HepG2 (cell line): ENCODE measurements around the gene THRA. TPM values are rescaled to one million over a fixed set of nuclear protein-coding genes. Genes with fewer than 3 reads are reported as not detected.

ENCODE experiments used
- CBFB ChIP-seq: sonication (generic); formaldehyde crosslinking; IDR thresholded peaks from 2 replicates; pipeline ENCODE4 v1.4.0; 2020; ENCODE audit warnings: missing genetic modification reagents
- CHD2 ChIP-seq: IDR thresholded peaks from 2 replicates; pipeline ENCODE4 v1.6.1; 2011; ENCODE audit warnings: low read depth, low read length, improper control_type of control experiment
- GZF1 ChIP-seq: sonication (generic); formaldehyde crosslinking; IDR thresholded peaks from 2 replicates; pipeline ENCODE4 v1.5.1; 2020; ENCODE audit warnings: mild to moderate bottlenecking, missing genetic modification reagents
- HDAC2 ChIP-seq: sonication (generic); formaldehyde crosslinking; IDR thresholded peaks from 2 replicates; pipeline ENCODE4 v1.4.0; 2020; ENCODE audit warnings: missing genetic modification reagents
- JUND ChIP-seq: sonication (generic); formaldehyde crosslinking; IDR thresholded peaks from 2 replicates; pipeline ENCODE4 v1.8.0; 2022; ENCODE audit warnings: mild to moderate bottlenecking, missing genetic modification reagents
- PRMT3 ChIP-seq: sonication (generic); formaldehyde crosslinking; IDR thresholded peaks from 2 replicates; pipeline ENCODE4 v1.8.1; 2022; ENCODE audit warnings: low read depth, mild to moderate bottlenecking, moderate library complexity, missing genetic modification reagents, borderline replicate concordance
- RFXAP ChIP-seq: sonication (generic); formaldehyde crosslinking; IDR thresholded peaks from 2 replicates; pipeline ENCODE4 v1.4.0; 2020; ENCODE audit warnings: missing genetic modification reagents, borderline replicate concordance
- SALL2 ChIP-seq: sonication (generic); formaldehyde crosslinking; IDR thresholded peaks from 2 replicates; pipeline ENCODE4 v1.8.1; 2023; ENCODE audit warnings: mild to moderate bottlenecking, missing genetic modification reagents, inconsistent platforms
- SMC3 ChIP-seq: IDR thresholded peaks from 2 replicates; pipeline ENCODE4 v1.6.1; 2011; ENCODE audit warnings: low read length, improper control_type of control experiment
- TP53 ChIP-seq: sonication (generic); formaldehyde crosslinking; conservative IDR thresholded peaks from 2 replicates; pipeline ENCODE4 v1.4.0; 2020; ENCODE audit warnings: missing genetic modification reagents
- ZBTB21 ChIP-seq: sonication (generic); formaldehyde crosslinking; IDR thresholded peaks from 2 replicates; pipeline ENCODE4 v1.4.0; 2020; ENCODE audit warnings: missing genetic modification reagents
- ZFAT ChIP-seq: sonication (generic); formaldehyde crosslinking; conservative IDR thresholded peaks from 2 replicates; pipeline ENCODE4 v1.8.1; 2023; ENCODE audit warnings: missing genetic modification reagents, inconsistent platforms
- ZFP36 ChIP-seq: fragments of 150-350 bp; IDR thresholded peaks from 2 replicates; pipeline ENCODE4 v1.6.1; 2018; ENCODE audit warnings: borderline replicate concordance, low read length, low read depth; ENCODE audit not compliant: partially characterized antibody
- ZFP36L2 ChIP-seq: sonication (generic); formaldehyde crosslinking; IDR thresholded peaks from 2 replicates; pipeline ENCODE4 v1.4.0; 2020; ENCODE audit warnings: missing genetic modification reagents
- ZNF136 ChIP-seq: sonication (generic); formaldehyde crosslinking; IDR thresholded peaks from 2 replicates; pipeline ENCODE4 v1.8.1; 2022; ENCODE audit warnings: low read depth, mild to moderate bottlenecking, moderate library complexity, missing genetic modification reagents
- ZNF260 ChIP-seq: sonication (generic); formaldehyde crosslinking; IDR thresholded peaks from 2 replicates; pipeline ENCODE4 v1.4.0; 2020; ENCODE audit warnings: missing genetic modification reagents, low read depth, mild to moderate bottlenecking, borderline replicate concordance
- ZNF354B ChIP-seq: sonication (generic); formaldehyde crosslinking; IDR thresholded peaks from 2 replicates; pipeline ENCODE4 v1.8.0; 2022; ENCODE audit warnings: mild to moderate bottlenecking, missing genetic modification reagents
- ZNF552 ChIP-seq: sonication (generic); formaldehyde crosslinking; IDR thresholded peaks from 2 replicates; pipeline ENCODE4 v1.9.0; 2022; ENCODE audit warnings: missing genetic modification reagents, mild to moderate bottlenecking, borderline replicate concordance
- polyA plus RNA-seq, 8 experiments: library from polyadenylated mRNA; depleted of rRNA in 3 of 8; stranded (reverse) in 7 of 8; unstranded in 1 of 8; fragments of >200 nt; fragmentation: Illumina TruSeq in 4 of 8; extraction: Trizol in 4 of 8; gene quantifications; 2 replicates each; pipeline versions ENCODE4 v1.2.1 to v1.2.3, GENCODE V29; 2011 to 2016; ENCODE audit warnings: low read depth in 4 of 8, missing spikeins in 1 of 8, mixed read lengths in 1 of 8; ENCODE audit not compliant: insufficient read depth in 1 of 8
- total RNA-seq, 5 experiments: library from RNA; depleted of rRNA; stranded (reverse); fragments of >200 nt; fragmentation: Illumina TruSeq; extraction: Trizol; gene quantifications; 2 replicates each; pipeline ENCODE4 v1.2.3, GENCODE V29; 2016; ENCODE audit warnings: low read depth in 1 of 5
- TF ChIP-seq, protein P1 (sequence below): sonication (generic); formaldehyde crosslinking; IDR thresholded peaks from 2 replicates; pipeline ENCODE4 v1.9.0; 2021; ENCODE audit warnings: missing genetic modification reagents, mild to moderate bottlenecking, borderline replicate concordance
- TF ChIP-seq, protein P2 (sequence below): sonication (generic); formaldehyde crosslinking; IDR thresholded peaks from 2 replicates; pipeline ENCODE4 v1.4.0; 2020; ENCODE audit warnings: missing genetic modification reagents
- TF ChIP-seq, protein P3 (sequence below), 2 experiments: sonication (generic) in 1 of 2; formaldehyde crosslinking in 1 of 2; IDR thresholded peaks; 2 replicates each; pipeline versions ENCODE4 v1.5.1 to v1.6.1; 2011 to 2020; ENCODE audit warnings: borderline replicate concordance in 1 of 2, low read depth in 1 of 2, low read length in 1 of 2, mild to moderate bottlenecking in 1 of 2, missing genetic modification reagents in 1 of 2, moderate library complexity in 1 of 2
- TF ChIP-seq, protein P4 (sequence below): sonication (generic); formaldehyde crosslinking; IDR thresholded peaks from 2 replicates; pipeline ENCODE4 v1.4.0; 2020; ENCODE audit warnings: mild to moderate bottlenecking, missing genetic modification reagents
- TF ChIP-seq, protein P5 (sequence below): sonication (generic); formaldehyde crosslinking; IDR thresholded peaks from 2 replicates; pipeline ENCODE4 v1.5.1; 2020; ENCODE audit warnings: missing genetic modification reagents, mild to moderate bottlenecking, borderline replicate concordance

THRA gene
- total and polyA plus RNA-seq, 2 of the 13 experiments (the other 11 are each of a cell fraction or from before 2014, with no cell fraction given): 8.0 to 9.9 TPM

DNA sequence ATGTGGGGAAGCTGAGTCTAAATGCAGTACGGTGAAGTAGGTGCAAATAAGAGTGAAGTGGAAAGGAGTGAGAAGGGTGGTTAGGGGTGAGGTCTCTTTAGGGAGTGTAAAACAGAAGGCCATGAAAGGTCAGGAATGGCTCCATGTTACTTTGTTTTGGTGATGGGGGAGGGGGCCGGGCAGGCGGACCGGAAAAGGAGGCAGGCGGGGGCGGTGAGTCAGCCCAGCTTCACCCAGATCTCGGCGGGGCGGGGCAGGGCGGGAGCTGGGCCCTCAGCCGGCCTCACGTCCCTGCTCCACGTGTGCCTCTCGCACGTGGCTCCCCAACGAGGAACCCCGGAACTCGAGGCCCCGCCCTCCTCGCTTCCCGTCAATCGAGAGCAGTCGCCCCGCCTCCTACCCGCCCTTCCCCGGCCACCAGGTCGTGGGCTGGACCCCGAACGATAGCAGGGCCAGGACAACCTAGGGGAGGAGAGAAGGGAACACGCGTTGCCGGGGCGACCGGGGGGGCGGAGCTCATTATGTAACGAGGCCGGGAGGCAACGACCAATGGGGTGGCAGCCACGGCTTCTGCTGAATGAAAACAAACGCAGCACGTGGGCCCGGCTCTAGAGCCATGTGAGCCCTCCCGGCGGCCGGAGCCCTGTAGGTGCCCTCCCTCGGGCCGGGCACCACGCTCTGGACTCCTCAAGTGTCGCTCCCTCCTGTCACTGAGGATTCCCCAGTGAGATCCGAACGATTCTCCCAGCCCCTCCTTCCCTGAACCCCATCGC lies 36.3 kb downstream of the THRA start (continued):
- TF ChIP-seq ZNF354B (CRISPR knock-in tag): no peak
- TF ChIP-seq CBFB (CRISPR knock-in tag): peak; percentile 93
- TF ChIP-seq ZFP36L2 (CRISPR knock-in tag): 0 out of 2 replicates have a peak, but pooled peaks have one; percentile 86
- TF ChIP-seq GZF1: no peak
- TF ChIP-seq SALL2 (CRISPR knock-in tag): peak; percentile 89; the same call in 1 of the 2 replicates
- TF ChIP-seq, protein P1, sequence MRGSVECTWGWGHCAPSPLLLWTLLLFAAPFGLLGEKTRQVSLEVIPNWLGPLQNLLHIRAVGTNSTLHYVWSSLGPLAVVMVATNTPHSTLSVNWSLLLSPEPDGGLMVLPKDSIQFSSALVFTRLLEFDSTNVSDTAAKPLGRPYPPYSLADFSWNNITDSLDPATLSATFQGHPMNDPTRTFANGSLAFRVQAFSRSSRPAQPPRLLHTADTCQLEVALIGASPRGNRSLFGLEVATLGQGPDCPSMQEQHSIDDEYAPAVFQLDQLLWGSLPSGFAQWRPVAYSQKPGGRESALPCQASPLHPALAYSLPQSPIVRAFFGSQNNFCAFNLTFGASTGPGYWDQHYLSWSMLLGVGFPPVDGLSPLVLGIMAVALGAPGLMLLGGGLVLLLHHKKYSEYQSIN (CRISPR knock-in tag): no peak
- TF ChIP-seq PRMT3 (CRISPR knock-in tag): peak; percentile 96
- TF ChIP-seq TP53: peak; percentile 26; the same call in 1 of the 2 replicates
- peak; percentile 95 for TF ChIP-seq ZNF552 (CRISPR knock-in tag)
- TF ChIP-seq, protein P2, sequence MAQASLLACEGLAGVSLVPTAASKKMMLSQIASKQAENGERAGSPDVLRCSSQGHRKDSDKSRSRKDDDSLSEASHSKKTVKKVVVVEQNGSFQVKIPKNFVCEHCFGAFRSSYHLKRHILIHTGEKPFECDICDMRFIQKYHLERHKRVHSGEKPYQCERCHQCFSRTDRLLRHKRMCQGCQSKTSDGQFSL (CRISPR knock-in tag): 0 out of 2 replicates have a peak, but pooled peaks have one; percentile 37
- peak; percentile 99 for TF ChIP-seq HDAC2 (CRISPR knock-in tag)
- peak; percentile 40; the same call in 1 of the 2 replicates for TF ChIP-seq CHD2
- TF ChIP-seq, protein P3, sequence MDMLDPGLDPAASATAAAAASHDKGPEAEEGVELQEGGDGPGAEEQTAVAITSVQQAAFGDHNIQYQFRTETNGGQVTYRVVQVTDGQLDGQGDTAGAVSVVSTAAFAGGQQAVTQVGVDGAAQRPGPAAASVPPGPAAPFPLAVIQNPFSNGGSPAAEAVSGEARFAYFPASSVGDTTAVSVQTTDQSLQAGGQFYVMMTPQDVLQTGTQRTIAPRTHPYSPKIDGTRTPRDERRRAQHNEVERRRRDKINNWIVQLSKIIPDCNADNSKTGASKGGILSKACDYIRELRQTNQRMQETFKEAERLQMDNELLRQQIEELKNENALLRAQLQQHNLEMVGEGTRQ (IDR thresholded peaks at IDR 0.05; ENCODE audit: low read depth, low read length): peak; percentile 68
- TF ChIP-seq, protein P3 (CRISPR knock-in tag; IDR thresholded peaks at IDR 0.05; ENCODE audit: borderline replicate concordance): peak; percentile 80
- peak; percentile 96 for TF ChIP-seq JUND (CRISPR knock-in tag)
- peak; percentile 94 for TF ChIP-seq RFXAP (CRISPR knock-in tag)
- no peak for TF ChIP-seq SMC3
- TF ChIP-seq, protein P4, sequence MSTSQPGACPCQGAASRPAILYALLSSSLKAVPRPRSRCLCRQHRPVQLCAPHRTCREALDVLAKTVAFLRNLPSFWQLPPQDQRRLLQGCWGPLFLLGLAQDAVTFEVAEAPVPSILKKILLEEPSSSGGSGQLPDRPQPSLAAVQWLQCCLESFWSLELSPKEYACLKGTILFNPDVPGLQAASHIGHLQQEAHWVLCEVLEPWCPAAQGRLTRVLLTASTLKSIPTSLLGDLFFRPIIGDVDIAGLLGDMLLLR (CRISPR knock-in tag): peak; percentile 99; the same call in 1 of the 2 replicates
- TF ChIP-seq ZNF136 (CRISPR knock-in tag): peak; percentile 75; the same call in 1 of the 2 replicates
- no peak for TF ChIP-seq ZFP36
- no peak for TF ChIP-seq ZNF260 (CRISPR knock-in tag)
- TF ChIP-seq ZFAT (CRISPR knock-in tag): peak; percentile 44; the same call in 1 of the 2 replicates
- TF ChIP-seq, protein P5, sequence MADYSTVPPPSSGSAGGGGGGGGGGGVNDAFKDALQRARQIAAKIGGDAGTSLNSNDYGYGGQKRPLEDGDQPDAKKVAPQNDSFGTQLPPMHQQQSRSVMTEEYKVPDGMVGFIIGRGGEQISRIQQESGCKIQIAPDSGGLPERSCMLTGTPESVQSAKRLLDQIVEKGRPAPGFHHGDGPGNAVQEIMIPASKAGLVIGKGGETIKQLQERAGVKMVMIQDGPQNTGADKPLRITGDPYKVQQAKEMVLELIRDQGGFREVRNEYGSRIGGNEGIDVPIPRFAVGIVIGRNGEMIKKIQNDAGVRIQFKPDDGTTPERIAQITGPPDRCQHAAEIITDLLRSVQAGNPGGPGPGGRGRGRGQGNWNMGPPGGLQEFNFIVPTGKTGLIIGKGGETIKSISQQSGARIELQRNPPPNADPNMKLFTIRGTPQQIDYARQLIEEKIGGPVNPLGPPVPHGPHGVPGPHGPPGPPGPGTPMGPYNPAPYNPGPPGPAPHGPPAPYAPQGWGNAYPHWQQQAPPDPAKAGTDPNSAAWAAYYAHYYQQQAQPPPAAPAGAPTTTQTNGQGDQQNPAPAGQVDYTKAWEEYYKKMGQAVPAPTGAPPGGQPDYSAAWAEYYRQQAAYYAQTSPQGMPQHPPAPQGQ (CRISPR knock-in tag): peak; percentile 77; the same call in 1 of the 2 replicates
- peak; percentile 60; the same call in 1 of the 2 replicates for TF ChIP-seq ZBTB21 (CRISPR knock-in tag)
